ENCODE data around the gene TMEM232.
"Not testable (repeated sequence)": the region's sequence is repeated elsewhere in the genome, so short reads cannot be mapped to it uniquely, and the experiment has no call there.

The TMEM232 gene

GRCh38 chr5:110625376-110625999 lies 101.0 kb downstream of the TMEM232 start:
- peak; percentile 15 for DNase-seq (ENCODE audit: low read depth)

GRCh38 chr5:110623874-110624273 lies 102.6 kb downstream of the TMEM232 start:
- no peak for DNase-seq (ENCODE audit: low read depth)

- DNase-seq (ENCODE audit: low read depth) = no peak
Observed at GRCh38 chr5:110618941-110619340, 107.5 kb downstream of the TMEM232 start.

- DNase-seq (ENCODE audit: low read depth) = no peak
Observed at GRCh38 chr5:110616009-110616408, 110.5 kb downstream of the TMEM232 start.

- no peak for DNase-seq (ENCODE audit: low read depth)
Observed at GRCh38 chr5:110612794-110613247, 113.7 kb downstream of the TMEM232 start.

GRCh38 chr5:110611817-110612216 lies 114.7 kb downstream of the TMEM232 start:
- DNase-seq (ENCODE audit: low read depth) = no peak

GRCh38 chr5:110594866-110595265 lies 131.6 kb downstream of the TMEM232 start:
- DNase-seq (ENCODE audit: low read depth) = no peak

GRCh38 chr5:110590187-110590586 lies 136.3 kb downstream of the TMEM232 start:
- DNase-seq (ENCODE audit: low read depth) = no peak

GRCh38 chr5:110588286-110588980 lies 138.0 kb downstream of the TMEM232 start:
- no peak for DNase-seq (ENCODE audit: low read depth)

- no peak for DNase-seq (ENCODE audit: low read depth)
Observed at GRCh38 chr5:110580625-110581024, 145.8 kb downstream of the TMEM232 start.

- DNase-seq (ENCODE audit: low read depth) = no peak
Observed at GRCh38 chr5:110572729-110573128, 153.7 kb downstream of the TMEM232 start.

- DNase-seq (ENCODE audit: low read depth) = no peak
Observed at GRCh38 chr5:110562191-110562590, 164.3 kb downstream of the TMEM232 start.

- DNase-seq (ENCODE audit: low read depth) = no peak
Observed at GRCh38 chr5:110561510-110561909, 165.0 kb downstream of the TMEM232 start.

- DNase-seq (ENCODE audit: low read depth) = no peak
Observed at GRCh38 chr5:110549301-110549700, 177.2 kb downstream of the TMEM232 start.

- no peak for DNase-seq (ENCODE audit: low read depth)
Observed at GRCh38 chr5:110548171-110548570, 178.3 kb downstream of the TMEM232 start.

GRCh38 chr5:110547495-110547894 lies 179.0 kb downstream of the TMEM232 start:
- DNase-seq (ENCODE audit: low read depth) = no peak

- DNase-seq (ENCODE audit: low read depth) = no peak
Observed at GRCh38 chr5:110545716-110546115, 180.8 kb downstream of the TMEM232 start.

- no peak for DNase-seq (ENCODE audit: low read depth)
Observed at GRCh38 chr5:110544603-110545002, 181.9 kb downstream of the TMEM232 start.

GRCh38 chr5:110542949-110543348 lies 183.5 kb downstream of the TMEM232 start:
- no peak for DNase-seq (ENCODE audit: low read depth)

GRCh38 chr5:110536120-110537115 lies 190.1 kb downstream of the TMEM232 start:
- DNase-seq (ENCODE audit: low read depth) = peak; percentile 20

- DNase-seq (ENCODE audit: low read depth) = not testable (repeated sequence)
Observed at GRCh38 chr5:110535146-110535545, 191.3 kb downstream of the TMEM232 start.

GRCh38 chr5:110525762-110526161 lies 200.7 kb downstream of the TMEM232 start:
- no peak for DNase-seq (ENCODE audit: low read depth)

Measured in GM04504 (cell line).